Large intestine (tissue), 12 donors: ENCODE data around the gene MAEL. TPM values are rescaled to one million over a fixed set of nuclear protein-coding genes. Genes with fewer than 3 reads are reported as not detected.
A peak's percentile ranks its signal among the peaks of the same experiment; 100 is the strongest.

Experiments
- DNase-seq, 2 donors: peaks; one replicate each; pipeline versions ENCODE4 v3.0.0 to v3.0.0-alpha.2; 2013
- H3K27ac ChIP-seq: one replicate; pipeline ENCODE4 v1.5.1; 2013; ENCODE audit warnings: low read length
- H3K27me3 ChIP-seq: 2 replicates; pipeline ENCODE4 v1.6.1; 2013; ENCODE audit warnings: low read length; ENCODE audit not compliant: control insufficient read depth, insufficient read depth
- H3K36me3 ChIP-seq: 2 replicates; pipeline ENCODE4 v1.6.1; 2013; ENCODE audit warnings: low read length; ENCODE audit not compliant: control insufficient read depth, insufficient read depth
- H3K4me1 ChIP-seq: one replicate; pipeline ENCODE4 v1.6.1; 2013; ENCODE audit warnings: low read length; ENCODE audit not compliant: control insufficient read depth, insufficient read depth
- H3K4me3 ChIP-seq: one replicate; pipeline ENCODE4 v1.5.1; 2013; ENCODE audit warnings: low read length
- H3K9me3 ChIP-seq: one replicate; pipeline ENCODE4 v1.6.1; 2013; ENCODE audit warnings: mild to moderate bottlenecking, low read depth, low read length, moderate library complexity; ENCODE audit not compliant: control insufficient read depth
- WGBS: methylation state at CpG from one replicate; pipeline ENCODE4 v1.1.5; 2013; ENCODE audit warnings: low lambda C conversion rate; ENCODE audit not compliant: insufficient coverage; 5-methylcytosine and 5-hydroxymethylcytosine counted together
- long read RNA-seq, 11 donors: transcript quantifications; one replicate each; lab custom pipeline, GENCODE V29; 2026
- polyA plus RNA-seq: library from polyadenylated mRNA; unstranded; fragments of 120-200 nt; gene quantifications from one replicate; pipeline ENCODE4 v1.2.1, GENCODE V29; 2013

Gene MAEL
- 0.19 TPM for polyA plus RNA-seq
- long read RNA-seq, donor 1 = 0 reads
- long read RNA-seq, donor 2 = 0 reads
- long read RNA-seq, donor 3 = 0 reads
- long read RNA-seq, donor 4 = 0 reads
- long read RNA-seq, donor 5 = 0 reads
- long read RNA-seq, donor 6 = 0 reads
- long read RNA-seq, donor 7 = 0 reads
- long read RNA-seq, donor 8 = 0 reads
- long read RNA-seq, donor 9 = 0 reads
- long read RNA-seq, donor 10 = 0 reads
- long read RNA-seq, donor 11 = 0 reads

GRCh38 chr1:166988974-166989515, at the start of gene MAEL:
Gene MAEL, plus strand, starts transcription at chr1:166989280. Its CDS starts 73 bp downstream, at chr1:166989353.
- Histone ChIP-seq H3K27ac (no peak within 1 kb of the TSS), H3K36me3 (no peaks in the 10 kb centered on the region), H3K4me3 (no peak within 1 kb of the TSS), H3K4me1 (no peaks in the 10 kb centered on the region), H3K9me3 (peaks cover 6% of the 10 kb centered on the region), H3K27me3 (peaks cover 6% of the 10 kb centered on the region)
- WGBS = no CpG with 5 or more reads among the region's 45 CpGs
- DNase-seq = no peak

- H3K4me1 ChIP-seq = no peaks in the 10 kb centered on the region
- H3K27ac ChIP-seq = no peak overlapping the region
- peaks cover 10% of the 10 kb centered on the region for H3K27me3 ChIP-seq
- H3K9me3 ChIP-seq = no peaks in the 10 kb centered on the region
- H3K36me3 ChIP-seq = no peaks in the 10 kb centered on the region
- WGBS = no CpG with 5 or more reads among the region's 5 CpGs
- H3K4me3 ChIP-seq = no peak overlapping the region
- DNase-seq = no peak
These were observed 49.2 kb upstream of the MAEL start for GRCh38 chr1:166939741-166940375.

GRCh38 chr1:166944186-166944967, 44.7 kb upstream of the MAEL start:
- WGBS = 100% methylated on average over 1 of the region's 5 CpGs
- DNase-seq = no peak
- no peaks in the 10 kb centered on the region for H3K4me1 ChIP-seq
- no peaks in the 10 kb centered on the region for H3K36me3 ChIP-seq
- no peak overlapping the region for H3K4me3 ChIP-seq
- H3K27me3 ChIP-seq = peaks cover 38% of the 10 kb centered on the region
- H3K27ac ChIP-seq = no peak overlapping the region
- H3K9me3 ChIP-seq = no peaks in the 10 kb centered on the region

GRCh38 chr1:166947398-166948043, 41.6 kb upstream of the MAEL start:
- H3K4me3 ChIP-seq = no peak overlapping the region
- peaks cover 55% of the 10 kb centered on the region for H3K27me3 ChIP-seq
- no peak overlapping the region for H3K27ac ChIP-seq
- peak; percentile 18 to 44 for DNase-seq
- H3K9me3 ChIP-seq = no peaks in the 10 kb centered on the region
- no peaks in the 10 kb centered on the region for H3K36me3 ChIP-seq
- no peaks in the 10 kb centered on the region for H3K4me1 ChIP-seq
- 10% methylated on average over 5 of the region's 44 CpGs for WGBS

GRCh38 chr1:166948856-166949350, 40.2 kb upstream of the MAEL start:
- no peaks in the 10 kb centered on the region for H3K36me3 ChIP-seq
- no peaks in the 10 kb centered on the region for H3K4me1 ChIP-seq
- H3K27ac ChIP-seq = no peak overlapping the region
- WGBS = no CpG with 5 or more reads among the region's 2 CpGs
- no peaks in the 10 kb centered on the region for H3K9me3 ChIP-seq
- peak in 1 of 2 donors; percentile 2 for DNase-seq
- H3K4me3 ChIP-seq = no peak overlapping the region
- H3K27me3 ChIP-seq = peaks cover 55% of the 10 kb centered on the region

GRCh38 chr1:166950156-166950555, 38.9 kb upstream of the MAEL start:
- Histone ChIP-seq H3K27me3 (peaks cover 48% of the 10 kb centered on the region), H3K4me3 (no peak overlapping the region), H3K27ac (no peak overlapping the region), H3K36me3 (no peaks in the 10 kb centered on the region), H3K4me1 (no peaks in the 10 kb centered on the region), H3K9me3 (no peaks in the 10 kb centered on the region)
- no CpG with 5 or more reads among the region's 2 CpGs for WGBS
- no peak for DNase-seq

GRCh38 chr1:166951050-166951449, 38.0 kb upstream of the MAEL start:
- H3K27me3 ChIP-seq = peaks cover 44% of the 10 kb centered on the region
- no peaks in the 10 kb centered on the region for H3K36me3 ChIP-seq
- H3K9me3 ChIP-seq = no peaks in the 10 kb centered on the region
- no peak overlapping the region for H3K4me3 ChIP-seq
- WGBS = 100% methylated on average over 1 of the region's 2 CpGs
- no peak for DNase-seq
- H3K27ac ChIP-seq = no peak overlapping the region
- no peaks in the 10 kb centered on the region for H3K4me1 ChIP-seq

GRCh38 chr1:166952002-166952746, 36.9 kb upstream of the MAEL start:
- Histone ChIP-seq H3K36me3 (no peaks in the 10 kb centered on the region), H3K9me3 (no peaks in the 10 kb centered on the region), H3K27ac (no peak overlapping the region), H3K4me3 (no peak overlapping the region), H3K4me1 (no peaks in the 10 kb centered on the region), H3K27me3 (peaks cover 36% of the 10 kb centered on the region)
- 100% methylated on average over 1 of the region's 4 CpGs for WGBS
- DNase-seq = no peak

GRCh38 chr1:166953491-166953890, 35.6 kb upstream of the MAEL start:
- no peaks in the 10 kb centered on the region for H3K4me1 ChIP-seq
- H3K27ac ChIP-seq = no peak overlapping the region
- peaks cover 25% of the 10 kb centered on the region for H3K27me3 ChIP-seq
- DNase-seq = no peak
- H3K36me3 ChIP-seq = no peaks in the 10 kb centered on the region
- no peak overlapping the region for H3K4me3 ChIP-seq
- no peaks in the 10 kb centered on the region for H3K9me3 ChIP-seq
